OCI-M2 (cell line): Measurements from ENCODE around the gene ARHGAP29.

Experiments used
- DNase-seq: peaks from one replicate; lab custom pipeline; 2025; ENCODE audit not compliant: unreplicated experiment; lab: John Stamatoyannopoulos, UW

The ARHGAP29 gene

GRCh38 chr1:94235189-94236012, 2.0 kb downstream of the ARHGAP29 start:
- no peak for DNase-seq

- DNase-seq, result no peak
These were observed 2.8 kb downstream of the ARHGAP29 start for GRCh38 chr1:94234615-94235014.

- DNase-seq, result no peak
These were observed 5.6 kb downstream of the ARHGAP29 start for GRCh38 chr1:94231746-94232145.

GRCh38 chr1:94230920-94231319, 6.5 kb downstream of the ARHGAP29 start:
- no peak for DNase-seq

GRCh38 chr1:94228640-94229375, 8.6 kb downstream of the ARHGAP29 start:
- DNase-seq, result no peak

- no peak for DNase-seq
These were observed 9.8 kb downstream of the ARHGAP29 start for GRCh38 chr1:94227624-94228023.

GRCh38 chr1:94225845-94226244, 11.5 kb downstream of the ARHGAP29 start:
- no peak for DNase-seq

GRCh38 chr1:94218332-94218731, 19.1 kb downstream of the ARHGAP29 start:
- DNase-seq, result no peak

GRCh38 chr1:94215955-94216354, 21.4 kb downstream of the ARHGAP29 start:
- no peak for DNase-seq

- no peak for DNase-seq
These were observed 27.4 kb downstream of the ARHGAP29 start for GRCh38 chr1:94209982-94210381.

- DNase-seq, result no peak
These were observed 28.0 kb downstream of the ARHGAP29 start for GRCh38 chr1:94209425-94209824.

GRCh38 chr1:94207695-94208094, 29.7 kb downstream of the ARHGAP29 start:
- DNase-seq, result no peak

GRCh38 chr1:94205639-94206038, 31.7 kb downstream of the ARHGAP29 start:
- no peak for DNase-seq

GRCh38 chr1:94202241-94202640, 35.1 kb downstream of the ARHGAP29 start:
- DNase-seq, result no peak

- no peak for DNase-seq
These were observed 38.0 kb downstream of the ARHGAP29 start for GRCh38 chr1:94199398-94199797.

- DNase-seq, result no peak
These were observed 43.1 kb downstream of the ARHGAP29 start for GRCh38 chr1:94194079-94194865.

- DNase-seq, result no peak
These were observed 44.3 kb downstream of the ARHGAP29 start for GRCh38 chr1:94193128-94193527.

- DNase-seq, result no peak
These were observed 46.2 kb downstream of the ARHGAP29 start for GRCh38 chr1:94191216-94191615.

GRCh38 chr1:94186946-94187345, 50.4 kb downstream of the ARHGAP29 start:
- no peak for DNase-seq

- DNase-seq, result no peak
These were observed 54.1 kb downstream of the ARHGAP29 start for GRCh38 chr1:94183197-94183815.

- no peak for DNase-seq
These were observed 55.2 kb downstream of the ARHGAP29 start for GRCh38 chr1:94182191-94182590.
